ENCODE results near the gene ANKRD63. TPM values are rescaled to one million over a fixed set of nuclear protein-coding genes. Genes with fewer than 3 reads are reported as not detected.

ANKRD63 gene
- polyA plus RNA-seq, 4 donors = 0.26 TPM; not detected in 3

DNA sequence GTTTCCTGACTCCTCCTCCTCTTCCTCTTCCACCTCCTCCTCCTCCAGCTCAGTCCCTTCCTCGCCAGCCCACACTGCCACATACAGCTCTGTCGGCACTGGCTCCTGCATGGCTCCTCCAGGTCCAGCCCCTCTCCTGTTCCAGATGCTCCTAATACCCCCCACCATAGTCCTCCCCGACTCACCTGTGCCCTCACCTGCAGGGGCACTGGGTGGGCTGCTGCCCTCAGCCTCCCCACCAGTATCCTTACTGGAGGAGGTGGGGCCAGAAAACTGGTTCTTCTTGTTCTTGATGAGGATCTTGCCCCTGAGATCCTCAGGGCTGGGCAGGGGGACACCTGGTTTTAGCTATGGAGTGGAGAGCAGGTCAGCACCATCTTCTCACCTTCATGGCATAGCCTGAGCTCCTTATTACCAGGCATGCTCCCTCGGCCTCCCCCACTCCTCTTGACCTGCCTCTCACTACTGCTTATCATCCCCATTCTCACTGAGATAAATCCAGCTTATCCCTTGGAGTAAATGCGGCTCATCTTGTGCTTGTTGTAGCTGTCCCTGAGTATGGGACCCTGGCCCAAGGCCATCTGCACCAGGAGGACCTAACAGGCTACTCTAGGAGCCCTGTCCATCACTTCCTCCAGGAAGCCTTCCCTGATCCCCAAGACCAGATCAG is 13.8 kb upstream of the ANKRD63 start:
- DNase-seq (ENCODE audit: low read depth in 4 of 4, low spot score in 3 of 4) = no peak

DNA sequence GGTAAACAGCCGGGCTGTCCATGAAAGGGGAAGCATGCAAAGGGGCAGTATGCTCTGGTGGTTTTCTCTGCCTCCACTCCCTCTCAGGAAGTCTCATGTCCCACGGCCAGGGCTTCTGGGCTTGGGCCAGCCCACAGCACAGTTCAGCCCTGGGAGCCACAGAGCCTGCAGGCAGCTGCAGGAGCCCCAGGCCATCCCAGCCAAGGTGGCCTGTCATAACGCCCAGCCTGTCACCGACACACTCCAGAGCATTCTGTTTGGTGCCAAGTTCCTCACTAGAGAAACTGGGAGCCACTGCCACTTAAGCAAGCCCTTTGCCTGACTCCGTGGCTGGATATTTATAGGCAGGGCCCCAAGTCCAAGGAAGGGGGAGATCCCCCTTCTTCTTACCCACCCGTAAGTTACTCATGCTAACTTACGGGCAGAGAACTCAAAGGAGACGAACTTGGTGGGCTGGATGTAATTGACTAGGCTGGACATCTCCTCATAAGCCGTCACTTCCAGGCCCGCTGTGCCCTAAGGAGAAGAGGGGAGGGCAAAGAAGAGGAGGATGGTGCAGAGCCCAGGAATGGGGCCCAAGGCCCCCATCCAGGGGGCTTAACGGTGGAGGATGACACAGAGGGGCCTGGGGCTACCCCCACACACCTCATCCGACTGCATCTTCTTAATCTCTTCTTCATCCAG is 13.2 kb upstream of the ANKRD63 start:
- DNase-seq (ENCODE audit: low read depth in 4 of 4, low spot score in 3 of 4) = no peak

DNA sequence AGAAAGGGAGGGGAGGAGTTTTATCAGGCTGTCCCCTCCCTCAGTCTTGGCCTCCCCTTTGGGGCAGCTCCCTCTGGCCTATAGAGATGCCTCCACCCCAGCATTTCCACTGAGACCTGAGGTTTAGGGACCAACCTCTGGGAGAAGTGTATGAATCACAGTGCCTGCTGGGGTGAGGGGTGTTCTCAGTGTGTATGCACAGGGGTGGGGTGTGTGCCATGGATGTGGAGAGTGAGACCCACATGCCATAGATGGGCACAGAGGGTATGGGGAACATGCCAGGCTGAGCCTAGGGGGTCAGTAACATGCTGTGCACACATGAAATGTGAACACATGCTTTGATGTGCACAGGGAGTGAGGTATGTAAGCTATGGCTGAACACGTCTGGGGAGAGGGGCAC is 12.4 kb upstream of the ANKRD63 start:
- no peak for DNase-seq (ENCODE audit: low read depth in 4 of 4, low spot score in 3 of 4)

DNA sequence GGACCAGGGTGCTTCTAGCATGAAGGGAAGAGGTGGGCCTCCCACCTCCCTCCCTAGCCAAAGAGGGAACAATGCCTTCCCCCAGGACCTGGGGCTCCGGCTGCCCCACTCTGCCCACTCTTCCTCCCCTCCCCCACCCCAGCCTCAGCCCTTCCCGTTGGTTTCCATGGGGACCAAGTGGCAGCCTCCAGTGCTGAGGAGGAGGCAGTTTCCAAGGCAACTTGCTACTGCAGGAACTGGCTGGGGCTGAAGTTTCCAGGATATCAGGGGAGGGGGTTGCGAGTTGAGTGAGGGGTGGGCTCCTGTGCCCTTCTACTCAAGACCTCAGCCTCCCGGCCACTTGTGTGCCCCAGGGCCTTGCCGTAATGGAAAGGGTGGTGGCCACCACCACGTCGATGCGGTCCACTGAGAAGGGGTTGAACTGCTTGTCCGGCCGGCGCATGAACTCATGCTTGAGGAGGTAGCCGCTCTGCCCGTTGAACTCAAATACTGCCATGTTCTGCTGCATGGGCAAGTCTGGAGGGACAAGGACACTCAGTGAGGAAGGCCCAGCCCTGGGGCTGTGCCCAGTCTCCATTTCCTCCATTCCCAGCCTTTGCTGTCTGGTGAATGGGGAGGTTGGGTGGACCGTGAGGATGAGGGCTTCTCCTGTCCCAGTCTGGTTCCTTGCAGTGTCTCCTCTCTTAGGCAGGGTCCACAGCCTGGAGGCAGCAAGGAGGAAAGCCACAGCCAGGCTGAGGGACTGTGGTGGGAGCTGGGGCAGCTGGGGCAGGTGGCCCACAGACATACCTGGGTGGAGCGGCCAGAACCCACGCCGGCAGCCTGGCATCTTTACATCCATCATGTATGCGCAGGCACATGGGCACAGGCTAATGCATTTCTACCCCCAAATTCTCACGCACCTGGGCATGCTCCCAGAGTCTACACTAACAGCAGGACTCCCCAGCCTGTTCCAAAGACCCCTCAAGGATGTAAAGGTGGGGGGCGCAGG is 11.3 kb upstream of the ANKRD63 start:
- no peak for DNase-seq (ENCODE audit: low read depth in 4 of 4, low spot score in 3 of 4)

DNA sequence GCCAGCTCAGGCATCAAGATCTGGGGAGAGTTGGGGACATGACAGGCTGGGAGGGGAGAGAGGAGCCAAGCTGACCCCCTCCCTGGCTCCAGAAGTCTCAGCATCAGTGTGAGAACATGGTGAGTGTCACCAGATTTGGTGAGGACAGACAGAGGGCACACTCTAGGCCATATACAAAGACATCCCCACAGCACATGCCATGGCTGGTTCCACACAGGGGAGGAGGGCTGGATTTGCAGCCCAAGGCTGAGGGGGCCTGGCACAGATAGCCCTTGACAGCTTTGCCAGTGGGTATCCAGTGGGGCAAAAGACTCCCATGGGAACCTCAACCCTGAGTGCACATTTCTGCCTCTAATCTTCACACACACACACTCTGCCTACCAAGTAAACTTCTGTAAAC is 10.1 kb upstream of the ANKRD63 start:
- DNase-seq (ENCODE audit: low read depth in 4 of 4, low spot score in 3 of 4) = no peak

DNA sequence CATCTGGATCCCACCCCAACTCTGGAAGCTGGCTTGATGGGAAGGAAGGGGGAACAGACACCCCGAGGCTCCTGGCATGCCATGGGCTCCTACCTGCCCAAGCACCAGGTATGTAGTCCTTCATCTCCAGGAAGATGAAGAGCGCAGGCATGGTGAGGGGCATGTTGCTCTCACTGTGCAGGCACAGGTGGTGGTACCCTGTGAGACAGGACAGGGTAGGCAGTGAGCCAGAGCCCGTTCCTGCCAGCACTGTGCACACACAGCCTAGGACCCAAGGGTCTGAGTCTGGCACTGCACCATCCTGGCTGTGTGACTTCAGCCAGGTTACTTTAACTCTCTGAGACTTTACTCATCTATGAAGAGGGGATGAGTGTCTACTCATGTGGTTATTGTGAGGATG is 9.4 kb upstream of the ANKRD63 start:
- no peak for DNase-seq (ENCODE audit: low read depth in 4 of 4, low spot score in 3 of 4)

DNA sequence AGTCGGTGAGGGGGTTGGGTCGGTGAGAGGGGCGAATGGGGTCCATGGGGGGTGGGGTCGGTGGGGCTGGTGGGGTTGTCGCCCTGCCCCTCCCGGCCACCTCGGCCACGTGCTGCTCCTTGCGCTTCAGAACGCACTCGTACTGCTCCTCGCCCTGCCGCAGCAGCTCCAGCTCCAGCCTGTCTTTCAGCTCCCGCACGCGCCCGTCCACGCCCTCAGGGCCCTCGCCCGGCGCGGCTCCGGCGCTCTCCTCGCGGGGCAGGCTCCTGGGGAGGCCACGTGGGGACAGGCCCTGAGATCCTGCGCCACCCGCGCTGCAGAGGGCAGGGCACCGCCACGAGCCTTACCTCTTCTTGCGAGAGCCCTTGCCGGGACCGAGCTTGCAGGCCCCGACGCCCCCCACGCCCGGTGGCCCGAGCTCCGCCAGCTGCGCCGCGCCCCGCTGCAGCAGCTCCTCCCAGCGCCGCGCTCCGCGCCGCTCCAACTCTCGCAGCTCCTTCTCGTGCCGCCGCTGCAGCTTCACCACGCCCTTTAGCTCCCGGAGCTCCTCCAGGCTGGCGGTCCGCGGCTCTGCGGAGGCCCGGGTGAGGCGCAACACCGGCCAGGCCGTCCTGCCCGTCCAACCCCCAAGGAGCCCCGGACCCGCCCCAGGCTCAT is 8.2 kb upstream of the ANKRD63 start:
- DNase-seq (ENCODE audit: low read depth in 4 of 4, low spot score in 3 of 4) = no peak

DNA sequence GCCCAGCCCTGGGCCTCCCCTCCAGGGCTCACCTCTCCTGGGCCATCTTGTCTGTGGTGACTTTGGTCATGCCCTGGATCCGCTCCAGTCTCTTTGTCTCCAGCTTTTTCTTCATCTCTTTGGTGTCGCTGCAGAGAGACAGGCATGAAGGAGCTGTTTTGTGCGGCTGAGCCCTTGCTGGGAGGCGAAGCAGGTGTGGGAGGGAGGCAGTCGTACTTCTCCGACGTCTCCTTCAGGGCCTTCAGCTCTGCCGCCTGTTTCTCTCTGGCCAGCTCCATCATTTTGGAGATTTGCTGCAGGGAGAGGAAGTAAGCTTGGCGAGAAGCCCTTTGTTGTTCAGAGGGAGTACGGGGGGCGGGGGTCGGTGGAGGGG is 7.7 kb upstream of the ANKRD63 start:
- no peak for DNase-seq (ENCODE audit: low read depth in 4 of 4, low spot score in 3 of 4)

DNA sequence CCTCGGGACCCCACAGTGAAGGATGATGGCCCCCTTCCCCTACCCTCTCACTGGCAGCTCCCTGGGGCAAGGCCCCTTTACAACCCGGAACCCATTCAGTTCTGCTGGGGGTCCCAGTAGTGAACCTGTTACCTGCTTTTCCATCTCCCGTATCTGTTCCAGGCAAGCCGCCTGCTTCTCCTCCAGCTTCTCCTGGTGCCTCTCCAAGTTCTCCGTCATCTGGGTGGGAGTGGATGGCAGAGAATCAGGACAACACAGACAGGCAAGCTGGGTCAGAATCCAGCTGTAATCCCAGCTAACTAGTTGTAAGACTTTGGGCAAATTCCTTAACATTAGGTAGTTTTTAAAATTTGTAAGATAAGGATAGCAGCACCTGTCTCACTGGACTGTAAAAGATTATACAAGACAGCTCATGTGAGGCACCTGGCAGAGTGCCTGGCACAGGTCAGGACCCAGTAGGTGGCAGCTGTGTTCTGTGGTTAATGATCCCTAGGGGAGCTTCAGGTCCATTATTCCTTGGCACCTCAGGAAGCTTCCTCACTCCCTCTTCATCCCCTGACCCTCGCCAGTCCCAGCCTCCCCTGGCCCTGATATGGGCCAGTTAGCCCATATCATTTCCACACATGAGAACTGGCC is 6.4 kb upstream of the ANKRD63 start:
- DNase-seq (ENCODE audit: low read depth in 4 of 4, low spot score in 3 of 4) = no peak

DNA sequence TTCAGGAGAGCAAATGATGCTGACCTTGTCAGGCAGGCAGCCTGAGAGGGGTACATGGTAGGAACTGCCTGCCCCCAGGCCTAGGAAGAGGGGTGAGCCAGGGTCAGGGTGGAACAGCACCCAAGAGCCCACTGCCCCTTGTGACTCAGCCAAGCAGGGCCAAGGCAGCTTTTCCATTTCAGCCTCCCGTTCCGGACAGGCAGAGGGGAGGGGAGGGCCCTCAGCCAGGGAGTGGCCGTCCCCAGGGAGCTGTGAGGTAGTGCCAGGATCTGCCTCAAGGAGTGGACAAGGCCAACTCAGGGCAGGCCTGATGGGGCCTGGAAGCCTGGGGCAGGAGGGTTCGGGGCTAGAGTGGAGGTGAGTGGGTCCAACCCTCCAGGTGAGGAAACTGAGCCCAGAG is 5.1 kb upstream of the ANKRD63 start:
- no peak for DNase-seq (ENCODE audit: low read depth in 4 of 4, low spot score in 3 of 4)

DNA sequence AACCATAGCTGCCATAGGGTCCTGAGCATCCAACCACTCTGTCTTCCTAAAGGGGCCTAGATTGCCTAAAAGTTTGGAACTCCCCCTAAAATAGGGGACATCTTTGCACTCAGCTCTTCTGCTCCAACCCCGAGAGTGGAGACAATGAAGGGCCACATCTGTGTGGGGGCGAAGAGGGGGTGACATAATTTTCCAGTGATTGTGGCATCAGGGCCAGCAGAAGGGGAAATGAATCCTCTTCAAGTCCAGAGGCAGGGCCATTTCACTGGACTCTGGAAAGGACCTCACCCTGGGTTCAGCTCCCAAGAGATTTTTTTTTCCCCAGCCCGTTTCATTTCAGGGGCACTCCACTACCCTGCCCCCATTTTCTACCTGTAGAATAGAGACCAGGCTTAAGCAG is 4.6 kb upstream of the ANKRD63 start:
- DNase-seq (ENCODE audit: low read depth in 4 of 4, low spot score in 3 of 4) = no peak

DNA sequence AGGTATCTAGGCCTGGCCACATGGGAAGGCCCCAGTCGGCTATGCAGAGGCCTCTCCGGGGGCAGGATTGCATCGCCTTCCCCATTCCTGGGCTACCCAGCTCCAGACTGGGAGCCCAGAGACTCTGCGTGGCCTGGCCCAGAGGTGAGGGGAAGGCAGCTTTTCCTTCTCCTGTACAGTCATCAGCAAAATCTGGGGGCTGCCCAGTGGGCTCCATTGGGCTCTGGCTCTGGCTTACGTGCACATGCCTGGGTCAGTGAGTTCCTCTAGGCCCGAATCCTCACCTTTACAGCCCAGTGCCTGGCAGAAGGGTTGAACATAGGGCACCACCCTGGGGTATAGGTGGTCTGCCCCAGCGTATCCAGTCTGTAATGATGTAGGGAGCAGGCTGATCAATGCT is 3.9 kb upstream of the ANKRD63 start:
- no peak for DNase-seq (ENCODE audit: low read depth in 4 of 4, low spot score in 3 of 4)

DNA sequence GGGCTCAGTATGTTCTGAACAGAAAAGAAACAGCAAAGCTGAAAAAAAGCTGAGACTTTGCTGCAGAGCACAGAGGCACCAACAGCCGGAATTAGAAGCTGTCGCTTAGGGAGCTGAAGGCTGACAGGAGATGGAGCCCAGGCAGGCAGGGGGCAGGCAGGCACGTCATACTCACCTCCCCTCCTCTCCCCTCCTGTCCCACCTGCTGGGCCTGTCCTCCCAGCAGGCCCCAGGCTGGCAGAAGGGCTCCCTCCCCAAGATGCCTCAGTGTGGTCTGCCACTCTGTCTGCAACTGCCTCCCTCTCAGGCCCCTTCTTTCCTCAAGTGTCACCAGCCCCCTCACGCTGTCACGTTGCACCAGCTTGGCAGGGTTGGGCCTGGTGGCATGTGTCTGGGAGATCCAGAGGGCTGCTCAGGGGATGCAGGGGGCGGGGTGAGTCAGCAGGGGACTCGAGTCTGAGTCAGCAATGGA is 3.2 kb upstream of the ANKRD63 start:
- no peak for DNase-seq (ENCODE audit: low read depth in 4 of 4, low spot score in 3 of 4)

DNA sequence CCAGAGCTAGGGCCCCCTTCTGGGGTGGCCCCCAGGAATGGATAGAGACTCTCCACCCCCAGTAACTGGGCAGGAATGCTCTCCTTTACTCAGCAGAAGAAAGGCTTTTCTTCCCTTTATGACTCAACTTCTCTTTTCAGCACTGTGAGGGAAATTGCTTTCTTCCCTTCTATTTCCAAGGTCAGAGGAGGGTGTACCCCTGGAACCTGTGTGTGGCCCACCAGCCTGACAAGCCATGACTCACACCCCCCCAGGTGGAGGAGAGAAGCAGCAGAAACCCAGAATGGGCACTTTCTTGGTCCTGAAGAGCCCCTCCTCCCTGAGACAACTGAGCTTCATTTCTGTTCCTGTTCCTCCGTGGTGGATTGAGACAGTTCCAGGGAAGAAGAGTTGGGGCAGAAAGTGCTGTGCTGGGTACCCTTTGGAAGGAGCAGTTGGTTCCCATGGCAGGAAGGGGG is 2.7 kb upstream of the ANKRD63 start:
- DNase-seq (ENCODE audit: low read depth in 4 of 4, low spot score in 3 of 4) = no peak

DNA sequence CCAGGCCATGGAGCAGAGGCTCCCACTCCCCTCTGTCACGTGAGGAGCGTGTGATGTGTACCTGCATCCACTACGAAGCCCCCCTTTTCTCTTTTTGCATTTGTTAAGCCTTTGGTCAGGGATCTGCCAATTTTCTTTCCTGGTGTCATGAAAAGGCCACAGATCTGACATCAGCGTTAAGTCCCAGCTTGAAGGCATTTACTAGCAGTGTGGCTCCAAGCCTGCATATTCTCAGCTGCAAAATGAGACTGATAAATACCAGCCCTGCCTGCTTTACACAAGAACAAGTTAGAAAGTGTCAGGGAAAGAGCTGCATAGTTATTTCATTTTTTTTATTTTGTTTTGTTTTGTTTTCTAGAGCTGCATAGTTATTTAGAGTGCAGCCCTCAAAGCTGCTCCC is 2.3 kb upstream of the ANKRD63 start:
- DNase-seq (ENCODE audit: low read depth in 4 of 4, low spot score in 3 of 4) = no peak

DNA sequence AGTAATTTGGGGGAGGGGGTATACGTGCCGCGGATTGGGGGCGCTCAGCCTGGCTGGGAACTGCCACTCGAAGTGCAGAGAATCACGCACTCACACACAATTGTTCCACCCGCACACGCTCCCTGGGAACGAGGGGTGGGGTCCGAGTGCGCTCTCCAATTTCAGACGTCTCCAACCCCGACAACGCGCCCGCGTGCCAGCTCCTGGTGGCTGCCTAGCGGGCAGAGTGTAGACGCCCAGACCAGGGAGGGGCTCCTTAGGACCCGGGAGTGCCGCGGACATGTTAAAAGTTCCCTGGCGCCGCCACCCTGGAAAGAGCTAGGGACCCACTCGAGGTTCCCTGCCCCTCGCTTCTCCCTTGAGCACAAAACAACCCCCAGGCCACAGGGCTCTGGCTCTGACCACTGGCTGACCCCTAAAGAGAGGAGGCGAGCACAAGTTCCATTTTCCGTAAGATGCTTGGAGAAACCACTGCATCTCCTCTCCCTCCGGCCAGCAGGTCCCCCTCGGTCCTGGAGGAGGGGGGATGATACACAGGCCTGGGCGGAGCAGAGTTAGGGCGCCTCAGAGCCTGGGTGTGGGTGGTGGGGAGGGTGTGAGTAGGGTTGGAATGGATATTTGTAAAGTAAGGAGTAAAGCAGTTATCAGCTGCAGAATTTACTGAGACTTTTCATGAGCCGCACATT is 894 bp upstream of the ANKRD63 start:
- DNase-seq (ENCODE audit: low read depth in 4 of 4, low spot score in 3 of 4) = no peak

DNA sequence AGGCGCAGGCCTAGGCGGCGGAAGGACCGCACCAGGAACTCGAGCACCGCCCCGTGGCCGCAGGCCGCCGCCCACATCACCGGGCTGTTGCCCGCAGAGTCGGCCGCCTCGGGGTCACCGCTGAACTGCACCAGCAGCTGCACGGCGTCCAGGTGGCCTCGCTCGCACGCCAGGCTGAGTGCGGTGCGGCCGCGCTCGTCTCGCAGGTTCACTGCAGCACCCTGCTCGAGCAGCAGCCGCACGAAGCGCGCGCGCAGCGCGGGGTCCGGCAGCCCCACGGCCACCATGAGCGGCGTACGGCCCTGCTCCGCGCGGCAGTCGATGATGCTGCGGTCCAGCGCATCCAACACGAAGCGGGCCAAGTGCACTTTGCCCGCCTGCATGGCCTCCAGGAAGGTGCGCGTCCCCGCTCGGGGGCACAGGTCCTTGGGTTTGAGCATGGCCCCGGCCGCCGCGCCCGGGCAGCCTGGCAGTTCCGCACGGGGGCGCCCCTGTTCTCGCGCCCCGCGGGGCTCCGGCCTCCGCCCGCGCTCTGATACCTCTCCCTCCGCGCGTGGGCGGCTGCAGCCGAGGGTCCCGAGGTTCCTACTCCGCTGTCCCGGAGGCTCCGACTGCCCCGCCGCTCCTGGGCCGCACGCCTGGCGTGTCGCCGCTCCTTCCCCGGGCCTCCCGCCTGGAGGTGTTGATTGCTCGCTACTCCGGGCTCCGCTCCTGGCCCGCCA is 556 bp downstream of the ANKRD63 start:
- no peak for DNase-seq (ENCODE audit: low read depth in 4 of 4, low spot score in 3 of 4)

DNA sequence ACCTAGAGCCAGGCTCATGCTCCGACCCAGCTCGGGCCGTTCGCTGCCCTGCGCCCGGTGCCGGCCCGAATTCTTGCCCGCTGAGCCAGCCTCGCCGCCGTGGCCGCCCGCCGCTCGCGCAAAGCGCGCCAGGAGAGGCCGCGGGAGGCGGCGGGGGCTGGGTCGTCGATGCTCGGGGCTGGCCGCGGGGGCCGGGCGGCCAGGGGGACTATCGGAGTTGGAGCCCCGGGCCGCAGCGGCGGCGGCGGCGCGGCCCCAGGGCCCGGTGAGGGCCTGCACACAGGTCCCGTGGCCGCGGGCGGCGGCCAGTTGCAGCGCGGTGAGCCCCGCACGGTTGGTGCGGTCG is 1.1 kb downstream of the ANKRD63 start:
- DNase-seq (ENCODE audit: low read depth in 4 of 4, low spot score in 3 of 4) = no peak
